Adrenal gland (tissue), 12 donors: ENCODE data around the gene AHDC1. TPM values are rescaled to one million over a fixed set of nuclear protein-coding genes. Genes with fewer than 3 reads are reported as not detected.
A peak's percentile ranks its signal among the peaks of the same experiment; 100 is the strongest.

Experiments
- DNase-seq, 7 donors: peaks; one replicate each; pipeline ENCODE4 v3.0.0-alpha.2; 2019 to 2020
- H3K27ac ChIP-seq, 5 donors: fragments of 200-600 bp; sonication (generic) in 4 of 5; 1 replicate in 3 of 5; 2 replicates in 2 of 5; pipeline versions ENCODE4 v1.5.1 to v1.8.0; 2016 to 2020; ENCODE audit warnings: mild to moderate bottlenecking in 1 of 5
- H3K27me3 ChIP-seq: fragments of 200-600 bp; 2 replicates; pipeline ENCODE4 v1.8.0; 2021
- H3K36me3 ChIP-seq, 2 donors: fragments of 200-600 bp; replicated peaks in 1 of 2; 1 replicate in 1 of 2; 2 replicates in 1 of 2; pipeline versions ENCODE4 v1.5.1 to v1.8.0; 2018 to 2022
- H3K4me1 ChIP-seq, 2 donors: fragments of 200-600 bp; replicated peaks in 1 of 2; 1 replicate in 1 of 2; 2 replicates in 1 of 2; pipeline versions ENCODE4 v1.5.1 to v1.8.0; 2018 to 2021
- H3K4me3 ChIP-seq, 4 donors: fragments of 200-600 bp; sonication (generic) in 3 of 4; one replicate each; pipeline ENCODE4 v1.5.1; 2016 to 2018
- H3K9me3 ChIP-seq, 3 donors: fragments of 200-600 bp; sonication (generic) in 1 of 3; replicated peaks in 1 of 3; 1 replicate in 2 of 3; 2 replicates in 1 of 3; pipeline versions ENCODE4 v1.5.1 to v1.8.0; 2016 to 2021
- POLR2A ChIP-seq, 2 donors: fragments of 450-650 bp; IDR thresholded peaks; one replicate each; pipeline ENCODE4 v1.6.1; 2017; ENCODE audit warnings: antibody characterized with exemption in 2 of 2, mild to moderate bottlenecking in 2 of 2, moderate library complexity in 1 of 2
- WGBS, 4 donors: extraction: QIAGEN DNeasy Blood & Tissue Kit in 2 of 4; methylation state at CpG; one replicate each; pipeline versions ENCODE4 v1.1.5 to v1.1.7; 2013 to 2017; 5-methylcytosine and 5-hydroxymethylcytosine counted together
- intact Hi-C, 2 donors: fragments of 100-400 bp; cut with DNase I; formaldehyde crosslinking; loops; one replicate each; pipeline versions ENCODE4 v1.14.1 to v1.15.0; 2022 to 2023
- polyA plus RNA-seq, 3 donors: library from polyadenylated mRNA; stranded (reverse); fragments of 200-250 nt in 2 of 3; fragments of 350-450 nt in 1 of 3; fragmentation: Illumina TruSeq in 1 of 3; extraction: RNeasy Lipid Tissue Mini Kit (QIAGEN cat#74804) in 1 of 3; gene quantifications; one replicate each; pipeline ENCODE4 v1.2.3, GENCODE V29; 2013 to 2014
- total RNA-seq, 9 donors: library from RNA; depleted of rRNA in 4 of 9; stranded (reverse); fragments of >200 nt in 4 of 9; fragments of 120-200 nt in 1 of 9; fragmentation: NEBNext Ultra II Directional in 1 of 9; extraction: Animal tissue kit (Norgen Biotek cat#: 25700) in 1 of 9; gene quantifications; one replicate each; pipeline versions ENCODE4 v1.1.0 to v1.2.4, GENCODE V29; 2013 to 2023
- TF ChIP-seq, protein P1 (sequence below), 6 experiments: fragments of 450-650 bp in 4 of 6; fragments of 200-600 bp in 2 of 6; sonication (generic) in 1 of 6; IDR thresholded peaks; 1 replicate in 5 of 6; 2 replicates in 1 of 6; pipeline versions ENCODE4 v1.5.1 to v1.8.0; 2016 to 2021; ENCODE audit warnings: antibody characterized with exemption in 6 of 6, mild to moderate bottlenecking in 2 of 6, moderate library complexity in 1 of 6
- donor health status: healthy with polysubstance abuse.
- donor health status: Bipolar disorder and iron deficiency.
- donor health status: DM: yes; HTN: yes; CAD: no.
- donor health status: DM: no; HTN: no; CAD: no.
- donor health status: DM: no; HTN: no; CAD: no.
- donor health status: DM: yes; HTN: yes; CAD: no.

Gene AHDC1
- total and polyA plus RNA-seq, 12 donors: 10.4 to 111 (median 61.3) TPM

- H3K36me3 ChIP-seq: peaks cover 0 to 65% of the 10 kb centered on the region in 2 donors
- no peaks in the 10 kb centered on the region for H3K27me3 ChIP-seq
- 44 to 63% (median 51%) methylated on average over 8 to 14 of the region's 14 CpGs; no CpG with 5 or more reads in 1 of the 4 donors for WGBS, 4 donors
- H3K4me3 ChIP-seq: no peak overlapping the region
- peak overlapping the region; percentile 60 to 97 (median 89) for H3K27ac ChIP-seq
- peak in 6 of 7 donors; percentile 49 to 73 (median 66) for DNase-seq
- H3K9me3 ChIP-seq: no peaks in the 10 kb centered on the region
- peaks cover 26 to 34% of the 10 kb centered on the region in 2 donors for H3K4me1 ChIP-seq
- intact Hi-C loops: loop anchor here in 1 of 2 donors (10.0 kb wide), 1 partner anchor 147 kb away; no protein-coding TSS in a partner anchor
- TF ChIP-seq, protein P1, sequence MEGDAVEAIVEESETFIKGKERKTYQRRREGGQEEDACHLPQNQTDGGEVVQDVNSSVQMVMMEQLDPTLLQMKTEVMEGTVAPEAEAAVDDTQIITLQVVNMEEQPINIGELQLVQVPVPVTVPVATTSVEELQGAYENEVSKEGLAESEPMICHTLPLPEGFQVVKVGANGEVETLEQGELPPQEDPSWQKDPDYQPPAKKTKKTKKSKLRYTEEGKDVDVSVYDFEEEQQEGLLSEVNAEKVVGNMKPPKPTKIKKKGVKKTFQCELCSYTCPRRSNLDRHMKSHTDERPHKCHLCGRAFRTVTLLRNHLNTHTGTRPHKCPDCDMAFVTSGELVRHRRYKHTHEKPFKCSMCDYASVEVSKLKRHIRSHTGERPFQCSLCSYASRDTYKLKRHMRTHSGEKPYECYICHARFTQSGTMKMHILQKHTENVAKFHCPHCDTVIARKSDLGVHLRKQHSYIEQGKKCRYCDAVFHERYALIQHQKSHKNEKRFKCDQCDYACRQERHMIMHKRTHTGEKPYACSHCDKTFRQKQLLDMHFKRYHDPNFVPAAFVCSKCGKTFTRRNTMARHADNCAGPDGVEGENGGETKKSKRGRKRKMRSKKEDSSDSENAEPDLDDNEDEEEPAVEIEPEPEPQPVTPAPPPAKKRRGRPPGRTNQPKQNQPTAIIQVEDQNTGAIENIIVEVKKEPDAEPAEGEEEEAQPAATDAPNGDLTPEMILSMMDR (IDR thresholded peaks at IDR 0.05): no peak
These were observed 52.0 kb downstream of the AHDC1 start for GRCh38 chr1:27551953-27552312.

GRCh38 chr1:27551170-27551952, 52.6 kb downstream of the AHDC1 start:
- H3K27me3 ChIP-seq: no peaks in the 10 kb centered on the region
- H3K4me1 ChIP-seq: peaks cover 26 to 33% of the 10 kb centered on the region in 2 donors
- H3K4me3 ChIP-seq: no peak overlapping the region
- H3K27ac ChIP-seq: peak overlapping the region; percentile 67 to 97 (median 89)
- H3K36me3 ChIP-seq: peaks cover 0 to 66% of the 10 kb centered on the region in 2 donors
- no peaks in the 10 kb centered on the region for H3K9me3 ChIP-seq
- WGBS, 4 donors: 47 to 76% (median 50%) methylated on average over 14 to 48 of the region's 48 CpGs
- peak in 1 of 2 donors; percentile 56 for TF ChIP-seq POLR2A (IDR thresholded peaks at IDR 0.05)
- TF ChIP-seq, protein P1 (IDR thresholded peaks at IDR 0.05): no peak
- intact Hi-C loops: loop anchor here in 1 of 2 donors (10.0 kb wide), 1 partner anchor 147 kb away; no protein-coding TSS in a partner anchor
- DNase-seq: peak; percentile 85 to 96 (median 93)

DNA sequence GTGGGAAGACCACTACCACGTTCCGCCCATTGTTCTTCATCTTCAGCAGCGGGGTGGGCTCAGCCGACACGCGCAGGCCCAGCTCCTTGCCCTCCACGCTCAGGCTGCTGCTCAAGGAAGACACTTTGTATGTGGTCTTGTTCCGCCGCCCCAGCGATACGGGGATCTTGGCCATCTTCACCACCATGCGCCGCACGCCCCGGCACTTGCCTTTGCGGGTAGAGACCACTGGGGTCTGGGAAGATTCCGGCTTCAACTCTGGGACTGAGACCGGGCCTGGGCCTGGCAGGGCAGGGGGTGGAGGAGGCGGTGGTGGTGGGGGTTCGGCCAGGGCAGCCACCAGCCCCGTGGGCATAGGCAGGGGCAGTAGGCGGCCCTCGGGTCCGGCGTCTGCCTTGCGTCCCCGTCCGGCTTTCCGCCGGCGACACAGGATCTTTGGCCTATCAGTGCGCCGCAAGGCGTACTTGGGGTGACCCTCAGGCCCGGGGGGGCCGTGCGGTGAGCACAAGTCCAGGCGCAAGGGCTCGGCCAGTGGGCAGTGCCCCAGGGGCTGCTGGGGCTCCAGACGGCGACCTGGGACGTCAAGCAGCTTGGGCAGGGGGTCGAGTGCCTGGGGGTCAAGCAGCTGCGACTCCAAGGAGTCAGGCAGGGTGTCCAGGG, 53.3 kb downstream of the AHDC1 start:
- TF ChIP-seq, protein P1 (IDR thresholded peaks at IDR 0.05): no peak
- TF ChIP-seq POLR2A (IDR thresholded peaks at IDR 0.05): no peak
- no peaks in the 10 kb centered on the region for H3K27me3 ChIP-seq
- no peak overlapping the region for H3K4me3 ChIP-seq
- intact Hi-C loops: loop anchor here in 1 of 2 donors (10.0 kb wide), 1 partner anchor 146 kb away; no protein-coding TSS in a partner anchor
- peaks cover 0 to 66% of the 10 kb centered on the region in 2 donors for H3K36me3 ChIP-seq
- DNase-seq: peak in 2 of 7 donors; percentile 38 to 48
- H3K9me3 ChIP-seq: no peaks in the 10 kb centered on the region
- H3K4me1 ChIP-seq: peaks cover 26 to 33% of the 10 kb centered on the region in 2 donors
- 85 to 95% (median 87%) methylated on average over 15 to 44 of the region's 44 CpGs for WGBS, 4 donors
- H3K27ac ChIP-seq: peak overlapping the region; percentile 67 to 97 (median 89)

DNA sequence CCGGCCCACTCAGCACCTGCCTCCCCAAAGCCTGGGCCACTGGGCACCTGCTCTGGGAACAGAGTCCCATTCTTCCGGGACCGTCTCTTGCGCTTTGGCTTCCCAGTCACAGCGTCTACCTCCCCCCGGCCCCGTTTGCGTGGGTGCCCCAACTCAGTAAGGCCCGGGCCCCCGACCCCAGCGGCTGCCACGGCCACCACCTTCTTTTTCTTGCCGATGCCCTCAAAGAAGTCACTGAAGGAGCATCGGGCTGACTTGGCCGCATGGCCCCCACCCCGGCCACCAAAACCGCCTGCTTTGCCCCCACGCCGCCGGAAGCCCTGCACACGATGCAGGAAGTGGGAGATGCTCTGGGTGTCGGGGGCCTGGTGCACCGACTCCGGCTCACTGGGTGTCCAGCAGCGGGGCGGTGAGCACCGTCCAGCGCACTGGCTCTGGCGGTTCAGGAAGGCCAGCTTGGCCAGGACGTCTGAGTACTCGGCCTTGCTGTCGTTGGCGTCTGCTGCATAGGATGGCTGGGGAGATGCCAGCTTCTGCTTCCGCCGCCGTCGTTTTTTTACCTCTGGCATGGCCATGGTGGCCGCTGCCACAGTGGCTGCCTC, 54.0 kb downstream of the AHDC1 start:
- peaks cover 27 to 34% of the 10 kb centered on the region in 2 donors for H3K4me1 ChIP-seq

More for the DNA sequence above, 54.0 kb downstream of the AHDC1 start:
- whole genome bisulfite sequencing, 4 donors: 79 to 87% (median 84%) methylated on average over 28 to 38 of the region's 38 CpGs
- intact Hi-C loops: loop anchor here in 1 of 2 donors (10.0 kb wide), 1 partner anchor 145 kb away; no protein-coding TSS in a partner anchor
- no peak for TF ChIP-seq POLR2A (IDR thresholded peaks at IDR 0.05)
- TF ChIP-seq, protein P1 (IDR thresholded peaks at IDR 0.05): no peak
- no peak overlapping the region for H3K4me3 ChIP-seq
- peak overlapping the region in 2 of 5 donors; percentile 13 to 97 for H3K27ac ChIP-seq
- peaks cover 0 to 66% of the 10 kb centered on the region in 2 donors for H3K36me3 ChIP-seq
- DNase-seq: peak in 2 of 7 donors; percentile 39 to 44
- H3K27me3 ChIP-seq: no peaks in the 10 kb centered on the region
- H3K9me3 ChIP-seq: no peaks in the 10 kb centered on the region
